Suprapubic skin (tissue), 4 donors: ENCODE results near the gene SLC25A42.

Experiments used
- EP300 ChIP-seq: sonication (generic); formaldehyde crosslinking; IDR thresholded peaks from one replicate; pipeline ENCODE4 v1.6.1; 2017; ENCODE audit warnings: antibody characterized with exemption
- POLR2A ChIP-seq, 2 donors: fragments of 450-650 bp; IDR thresholded peaks; one replicate each; pipeline ENCODE4 v1.6.1; 2017; ENCODE audit warnings: antibody characterized with exemption in 2 of 2, mild to moderate bottlenecking in 2 of 2, moderate library complexity in 2 of 2
- POLR2AphosphoS5 ChIP-seq, 3 donors: sonication (generic); formaldehyde crosslinking; IDR thresholded peaks; one replicate each; pipeline ENCODE4 v1.6.1; 2017; ENCODE audit warnings: antibody characterized with exemption in 3 of 3
- TF ChIP-seq, protein P1 (sequence below), 2 donors: fragments of 200-600 bp in 1 of 2; fragments of 450-650 bp in 1 of 2; sonication (generic) in 1 of 2; IDR thresholded peaks; one replicate each; pipeline ENCODE4 v1.5.1; 2016 to 2019; ENCODE audit warnings: antibody characterized with exemption in 2 of 2, mild to moderate bottlenecking in 1 of 2, moderate library complexity in 1 of 2

GRCh38 chr19:19096641-19097627 lies 33.1 kb downstream of the SLC25A42 start:
- TF ChIP-seq, protein P1, sequence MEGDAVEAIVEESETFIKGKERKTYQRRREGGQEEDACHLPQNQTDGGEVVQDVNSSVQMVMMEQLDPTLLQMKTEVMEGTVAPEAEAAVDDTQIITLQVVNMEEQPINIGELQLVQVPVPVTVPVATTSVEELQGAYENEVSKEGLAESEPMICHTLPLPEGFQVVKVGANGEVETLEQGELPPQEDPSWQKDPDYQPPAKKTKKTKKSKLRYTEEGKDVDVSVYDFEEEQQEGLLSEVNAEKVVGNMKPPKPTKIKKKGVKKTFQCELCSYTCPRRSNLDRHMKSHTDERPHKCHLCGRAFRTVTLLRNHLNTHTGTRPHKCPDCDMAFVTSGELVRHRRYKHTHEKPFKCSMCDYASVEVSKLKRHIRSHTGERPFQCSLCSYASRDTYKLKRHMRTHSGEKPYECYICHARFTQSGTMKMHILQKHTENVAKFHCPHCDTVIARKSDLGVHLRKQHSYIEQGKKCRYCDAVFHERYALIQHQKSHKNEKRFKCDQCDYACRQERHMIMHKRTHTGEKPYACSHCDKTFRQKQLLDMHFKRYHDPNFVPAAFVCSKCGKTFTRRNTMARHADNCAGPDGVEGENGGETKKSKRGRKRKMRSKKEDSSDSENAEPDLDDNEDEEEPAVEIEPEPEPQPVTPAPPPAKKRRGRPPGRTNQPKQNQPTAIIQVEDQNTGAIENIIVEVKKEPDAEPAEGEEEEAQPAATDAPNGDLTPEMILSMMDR (IDR thresholded peaks at IDR 0.05), result no peak
- TF ChIP-seq POLR2A (IDR thresholded peaks at IDR 0.05), result no peak
- TF ChIP-seq EP300, result no peak
- TF ChIP-seq POLR2AphosphoS5 (IDR thresholded peaks at IDR 0.05), result no peak
